ENCODE measurements around the gene LTB. TPM values are rescaled to one million over a fixed set of nuclear protein-coding genes. Genes with fewer than 3 reads are reported as not detected.

The LTB gene
- total RNA-seq, 2 experiments from 2014 or later, result 426 to 431 TPM

DNA sequence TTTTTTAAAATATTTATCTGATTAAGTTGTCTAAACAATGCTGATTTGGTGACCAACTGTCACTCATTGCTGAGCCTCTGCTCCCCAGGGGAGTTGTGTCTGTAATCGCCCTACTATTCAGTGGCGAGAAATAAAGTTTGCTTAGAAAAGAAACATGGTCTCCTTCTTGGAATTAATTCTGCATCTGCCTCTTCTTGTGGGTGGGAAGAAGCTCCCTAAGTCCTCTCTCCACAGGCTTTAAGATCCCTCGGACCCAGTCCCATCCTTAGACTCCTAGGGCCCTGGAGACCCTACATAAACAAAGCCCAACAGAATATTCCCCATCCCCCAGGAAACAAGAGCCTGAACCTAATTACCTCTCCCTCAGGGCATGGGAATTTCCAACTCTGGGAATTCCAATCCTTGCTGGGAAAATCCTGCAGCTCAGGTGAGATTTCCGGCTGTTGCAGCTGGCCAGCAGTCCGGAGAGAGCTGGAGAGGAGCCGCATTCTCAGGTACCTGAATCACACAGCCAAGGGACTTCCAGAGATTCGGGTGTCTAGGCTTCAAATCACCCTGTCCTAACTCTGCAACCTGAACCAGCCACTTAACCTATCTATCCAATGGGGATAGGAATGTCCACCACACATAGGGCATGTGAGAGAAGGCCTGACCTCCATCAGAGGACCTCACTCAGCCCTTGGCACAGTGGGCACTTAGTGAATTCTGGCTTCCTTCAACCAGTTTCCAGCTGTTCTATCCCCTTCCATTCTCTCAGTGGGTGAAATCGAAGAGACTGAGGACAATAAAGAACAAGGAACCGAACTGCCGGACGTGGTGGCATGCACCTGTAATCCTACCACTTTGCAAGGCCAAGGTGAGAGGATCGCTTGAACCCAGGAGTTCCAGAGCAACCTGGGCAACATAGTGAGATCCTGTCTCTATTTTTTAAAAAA lies 3.8 kb downstream of the LTB start:
- Mint-ChIP-seq H3K27me3 (peaks cover 2% of the 10 kb centered on the region), H3K9me3 (no peaks in the 10 kb centered on the region), H3K4me3 (peak overlapping the region; percentile 97), H3K4me1 (peaks cover 67% of the 10 kb centered on the region), H3K36me3 (peaks cover 61% of the 10 kb centered on the region), H3K27ac (peak overlapping the region; percentile 58)
- POLR2A ChIA-PET, result interaction anchor here (10.7 to 16.0 kb wide), 3 partner anchors 10 to 20 kb away, joined by 87 to 481 read pairs (median 101); partner anchors contain the start of genes LST1, LTA and NCR3
- DNase-seq (no peak), ATAC-seq (ENCODE audit: low read depth) (no peak)

DNA sequence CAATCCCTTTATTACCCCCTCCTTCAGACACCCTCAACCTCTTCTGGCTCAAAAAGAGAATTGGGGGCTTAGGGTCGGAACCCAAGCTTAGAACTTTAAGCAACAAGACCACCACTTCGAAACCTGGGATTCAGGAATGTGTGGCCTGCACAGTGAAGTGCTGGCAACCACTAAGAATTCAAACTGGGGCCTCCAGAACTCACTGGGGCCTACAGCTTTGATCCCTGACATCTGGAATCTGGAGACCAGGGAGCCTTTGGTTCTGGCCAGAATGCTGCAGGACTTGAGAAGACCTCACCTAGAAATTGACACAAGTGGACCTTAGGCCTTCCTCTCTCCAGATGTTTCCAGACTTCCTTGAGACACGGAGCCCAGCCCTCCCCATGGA lies 4.7 kb downstream of the LTB start:
- Mint-ChIP-seq H3K27me3 (peaks cover 3% of the 10 kb centered on the region), H3K9me3 (no peaks in the 10 kb centered on the region), H3K27ac (peak overlapping the region; percentile 81), H3K4me1 (peaks cover 69% of the 10 kb centered on the region), H3K4me3 (peak overlapping the region; percentile 90), H3K36me3 (peaks cover 58% of the 10 kb centered on the region)
- POLR2A ChIA-PET, result interaction anchor here (1.1 to 16.0 kb wide), 5 partner anchors 9 to 45 kb away, joined by 3 to 481 read pairs (median 87); partner anchors contain the start of genes ATP6V1G2, LST1, LTA and NCR3
- no peak for DNase-seq
- ATAC-seq (ENCODE audit: low read depth), result no peak

DNA sequence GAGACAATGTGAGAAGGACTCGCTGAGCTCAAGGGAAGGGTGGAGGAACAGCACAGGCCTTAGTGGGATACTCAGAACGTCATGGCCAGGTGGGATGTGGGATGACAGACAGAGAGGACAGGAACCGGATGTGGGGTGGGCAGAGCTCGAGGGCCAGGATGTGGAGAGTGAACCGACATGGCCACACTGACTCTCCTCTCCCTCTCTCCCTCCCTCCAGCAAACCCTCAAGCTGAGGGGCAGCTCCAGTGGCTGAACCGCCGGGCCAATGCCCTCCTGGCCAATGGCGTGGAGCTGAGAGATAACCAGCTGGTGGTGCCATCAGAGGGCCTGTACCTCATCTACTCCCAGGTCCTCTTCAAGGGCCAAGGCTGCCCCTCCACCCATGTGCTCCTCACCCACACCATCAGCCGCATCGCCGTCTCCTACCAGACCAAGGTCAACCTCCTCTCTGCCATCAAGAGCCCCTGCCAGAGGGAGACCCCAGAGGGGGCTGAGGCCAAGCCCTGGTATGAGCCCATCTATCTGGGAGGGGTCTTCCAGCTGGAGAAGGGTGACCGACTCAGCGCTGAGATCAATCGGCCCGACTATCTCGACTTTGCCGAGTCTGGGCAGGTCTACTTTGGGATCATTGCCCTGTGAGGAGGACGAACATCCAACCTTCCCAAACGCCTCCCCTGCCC lies 5.2 kb downstream of the LTB start:
- POLR2A ChIA-PET, result interaction anchor here (0.9 to 16.0 kb wide), 6 partner anchors 9 to 45 kb away, joined by 3 to 481 read pairs (median 50); partner anchors contain the start of genes ATP6V1G2, LST1, LTA and NCR3
- Mint-ChIP-seq H3K4me1 (peaks cover 70% of the 10 kb centered on the region), H3K36me3 (peaks cover 55% of the 10 kb centered on the region), H3K27ac (peak overlapping the region; percentile 81), H3K27me3 (peaks cover 3% of the 10 kb centered on the region), H3K4me3 (peak overlapping the region; percentile 90), H3K9me3 (no peaks in the 10 kb centered on the region)
- DNase-seq (peak; percentile 62), ATAC-seq (ENCODE audit: low read depth) (no peak)

DNA sequence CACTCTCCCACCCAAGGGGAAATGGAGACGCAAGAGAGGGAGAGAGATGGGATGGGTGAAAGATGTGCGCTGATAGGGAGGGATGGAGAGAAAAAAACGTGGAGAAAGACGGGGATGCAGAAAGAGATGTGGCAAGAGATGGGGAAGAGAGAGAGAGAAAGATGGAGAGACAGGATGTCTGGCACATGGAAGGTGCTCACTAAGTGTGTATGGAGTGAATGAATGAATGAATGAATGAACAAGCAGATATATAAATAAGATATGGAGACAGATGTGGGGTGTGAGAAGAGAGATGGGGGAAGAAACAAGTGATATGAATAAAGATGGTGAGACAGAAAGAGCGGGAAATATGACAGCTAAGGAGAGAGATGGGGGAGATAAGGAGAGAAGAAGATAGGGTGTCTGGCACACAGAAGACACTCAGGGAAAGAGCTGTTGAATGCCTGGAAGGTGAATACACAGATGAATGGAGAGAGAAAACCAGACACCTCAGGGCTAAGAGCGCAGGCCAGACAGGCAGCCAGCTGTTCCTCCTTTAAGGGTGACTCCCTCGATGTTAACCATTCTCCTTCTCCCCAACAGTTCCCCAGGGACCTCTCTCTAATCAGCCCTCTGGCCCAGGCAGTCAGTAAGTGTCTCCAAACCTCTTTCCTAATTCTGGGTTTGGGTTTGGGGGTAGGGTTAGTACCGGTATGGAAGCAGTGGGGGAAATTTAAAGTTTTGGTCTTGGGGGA lies 6.1 kb downstream of the LTB start:
- peak overlapping the region; percentile 90 for H3K4me3 Mint-ChIP-seq
- H3K27me3 Mint-ChIP-seq, result peaks cover 3% of the 10 kb centered on the region
- DNase-seq (no peak), ATAC-seq (ENCODE audit: low read depth) (no peak)
- peaks cover 46% of the 10 kb centered on the region for H3K36me3 Mint-ChIP-seq
- H3K27ac Mint-ChIP-seq, result peak overlapping the region; percentile 81
- POLR2A ChIA-PET, result interaction anchor here (0.6 to 16.0 kb wide), 14 partner anchors 8 to 259 kb away, joined by 3 to 481 read pairs (median 6); partner anchors contain the start of genes ATP6V1G2, DDX39B, LST1 and LTA
- peaks cover 78% of the 10 kb centered on the region for H3K4me1 Mint-ChIP-seq
- no peaks in the 10 kb centered on the region for H3K9me3 Mint-ChIP-seq

DNA sequence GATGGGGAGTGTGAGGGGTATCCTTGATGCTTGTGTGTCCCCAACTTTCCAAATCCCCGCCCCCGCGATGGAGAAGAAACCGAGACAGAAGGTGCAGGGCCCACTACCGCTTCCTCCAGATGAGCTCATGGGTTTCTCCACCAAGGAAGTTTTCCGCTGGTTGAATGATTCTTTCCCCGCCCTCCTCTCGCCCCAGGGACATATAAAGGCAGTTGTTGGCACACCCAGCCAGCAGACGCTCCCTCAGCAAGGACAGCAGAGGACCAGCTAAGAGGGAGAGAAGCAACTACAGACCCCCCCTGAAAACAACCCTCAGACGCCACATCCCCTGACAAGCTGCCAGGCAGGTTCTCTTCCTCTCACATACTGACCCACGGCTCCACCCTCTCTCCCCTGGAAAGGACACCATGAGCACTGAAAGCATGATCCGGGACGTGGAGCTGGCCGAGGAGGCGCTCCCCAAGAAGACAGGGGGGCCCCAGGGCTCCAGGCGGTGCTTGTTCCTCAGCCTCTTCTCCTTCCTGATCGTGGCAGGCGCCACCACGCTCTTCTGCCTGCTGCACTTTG lies 6.8 kb downstream of the LTB start, which contains the start of gene TNF:
TNF (plus strand) TSS at position 231 of the 567 bp plus-strand sequence; CDS start at position 408, 177 bp downstream.
- Mint-ChIP-seq H3K27me3 (peaks cover 3% of the 10 kb centered on the region), H3K27ac (peak within 1 kb of the TSS; percentile 81), H3K4me3 (peak within 1 kb of the TSS; percentile 90), H3K36me3 (peaks cover 40% of the 10 kb centered on the region), H3K4me1 (peaks cover 81% of the 10 kb centered on the region), H3K9me3 (no peaks in the 10 kb centered on the region)
- POLR2A ChIA-PET, result interaction anchor here (0.6 to 16.0 kb wide), 14 partner anchors 7 to 260 kb away, joined by 3 to 481 read pairs (median 5); partner anchors contain the start of genes DDX39B, LSM2, LST1 and LTA
- ATAC-seq (ENCODE audit: low read depth), result peak; percentile 12
- DNase-seq, result peak; percentile 71

DNA sequence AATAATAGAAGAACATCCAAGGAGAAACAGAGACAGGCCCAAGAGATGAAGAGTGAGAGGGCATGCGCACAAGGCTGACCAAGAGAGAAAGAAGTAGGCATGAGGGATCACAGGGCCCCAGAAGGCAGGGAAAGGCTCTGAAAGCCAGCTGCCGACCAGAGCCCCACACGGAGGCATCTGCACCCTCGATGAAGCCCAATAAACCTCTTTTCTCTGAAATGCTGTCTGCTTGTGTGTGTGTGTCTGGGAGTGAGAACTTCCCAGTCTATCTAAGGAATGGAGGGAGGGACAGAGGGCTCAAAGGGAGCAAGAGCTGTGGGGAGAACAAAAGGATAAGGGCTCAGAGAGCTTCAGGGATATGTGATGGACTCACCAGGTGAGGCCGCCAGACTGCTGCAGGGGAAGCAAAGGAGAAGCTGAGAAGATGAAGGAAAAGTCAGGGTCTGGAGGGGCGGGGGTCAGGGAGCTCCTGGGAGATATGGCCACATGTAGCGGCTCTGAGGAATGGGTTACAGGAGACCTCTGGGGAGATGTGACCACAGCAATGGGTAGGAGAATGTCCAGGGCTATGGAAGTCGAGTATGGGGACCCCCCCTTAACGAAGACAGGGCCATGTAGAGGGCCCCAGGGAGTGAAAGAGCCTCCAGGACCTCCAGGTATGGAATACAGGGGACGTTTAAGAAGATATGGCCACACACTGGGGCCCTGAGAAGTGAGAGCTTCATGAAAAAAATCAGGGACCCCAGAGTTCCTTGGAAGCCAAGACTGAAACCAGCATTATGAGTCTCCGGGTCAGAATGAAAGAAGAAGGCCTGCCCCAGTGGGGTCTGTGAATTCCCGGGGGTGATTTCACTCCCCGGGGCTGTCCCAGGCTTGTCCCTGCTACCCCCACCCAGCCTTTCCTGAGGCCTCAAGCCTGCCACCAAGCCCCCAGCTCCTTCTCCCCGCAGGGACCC lies 7.8 kb downstream of the LTB start:
- ATAC-seq (ENCODE audit: low read depth) (no peak), DNase-seq (no peak)
- H3K27ac Mint-ChIP-seq, result no peak overlapping the region
- peak overlapping the region; percentile 90 for H3K4me3 Mint-ChIP-seq
- peaks cover 33% of the 10 kb centered on the region for H3K36me3 Mint-ChIP-seq
- H3K9me3 Mint-ChIP-seq, result no peaks in the 10 kb centered on the region
- H3K27me3 Mint-ChIP-seq, result peaks cover 12% of the 10 kb centered on the region
- POLR2A ChIA-PET, result interaction anchor here (0.7 to 16.0 kb wide), 12 partner anchors 6 to 252 kb away, joined by 3 to 481 read pairs (median 6); partner anchors contain the start of genes DDX39B, LSM2, LST1 and LTA
- H3K4me1 Mint-ChIP-seq, result peaks cover 83% of the 10 kb centered on the region

DNA sequence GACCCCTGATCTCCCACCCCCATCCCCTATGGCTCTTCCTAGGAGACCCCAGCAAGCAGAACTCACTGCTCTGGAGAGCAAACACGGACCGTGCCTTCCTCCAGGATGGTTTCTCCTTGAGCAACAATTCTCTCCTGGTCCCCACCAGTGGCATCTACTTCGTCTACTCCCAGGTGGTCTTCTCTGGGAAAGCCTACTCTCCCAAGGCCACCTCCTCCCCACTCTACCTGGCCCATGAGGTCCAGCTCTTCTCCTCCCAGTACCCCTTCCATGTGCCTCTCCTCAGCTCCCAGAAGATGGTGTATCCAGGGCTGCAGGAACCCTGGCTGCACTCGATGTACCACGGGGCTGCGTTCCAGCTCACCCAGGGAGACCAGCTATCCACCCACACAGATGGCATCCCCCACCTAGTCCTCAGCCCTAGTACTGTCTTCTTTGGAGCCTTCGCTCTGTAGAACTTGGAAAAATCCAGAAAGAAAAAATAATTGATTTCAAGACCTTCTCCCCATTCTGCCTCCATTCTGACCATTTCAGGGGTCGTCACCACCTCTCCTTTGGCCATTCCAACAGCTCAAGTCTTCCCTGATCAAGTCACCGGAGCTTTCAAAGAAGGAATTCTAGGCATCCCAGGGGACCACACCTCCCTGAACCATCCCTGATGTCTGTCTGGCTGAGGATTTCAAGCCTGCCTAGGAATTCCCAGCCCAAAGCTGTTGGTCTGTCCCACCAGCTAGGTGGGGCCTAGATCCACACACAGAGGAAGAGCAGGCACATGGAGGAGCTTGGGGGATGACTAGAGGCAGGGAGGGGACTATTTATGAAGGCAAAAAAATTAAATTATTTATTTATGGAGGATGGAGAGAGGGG lies 8.8 kb downstream of the LTB start:
- Mint-ChIP-seq H3K27me3 (peaks cover 14% of the 10 kb centered on the region), H3K4me3 (peak overlapping the region; percentile 100), H3K27ac (peak overlapping the region; percentile 100), H3K4me1 (peaks cover 83% of the 10 kb centered on the region), H3K36me3 (peaks cover 26% of the 10 kb centered on the region), H3K9me3 (no peaks in the 10 kb centered on the region)
- ATAC-seq (ENCODE audit: low read depth) (no peak), DNase-seq (no peak)
- POLR2A ChIA-PET, result interaction anchor here (0.7 to 16.0 kb wide), 8 partner anchors 7 to 26 kb away, joined by 3 to 481 read pairs (median 5); partner anchors contain the start of genes LST1, LTB, NCR3 and NFKBIL1

DNA sequence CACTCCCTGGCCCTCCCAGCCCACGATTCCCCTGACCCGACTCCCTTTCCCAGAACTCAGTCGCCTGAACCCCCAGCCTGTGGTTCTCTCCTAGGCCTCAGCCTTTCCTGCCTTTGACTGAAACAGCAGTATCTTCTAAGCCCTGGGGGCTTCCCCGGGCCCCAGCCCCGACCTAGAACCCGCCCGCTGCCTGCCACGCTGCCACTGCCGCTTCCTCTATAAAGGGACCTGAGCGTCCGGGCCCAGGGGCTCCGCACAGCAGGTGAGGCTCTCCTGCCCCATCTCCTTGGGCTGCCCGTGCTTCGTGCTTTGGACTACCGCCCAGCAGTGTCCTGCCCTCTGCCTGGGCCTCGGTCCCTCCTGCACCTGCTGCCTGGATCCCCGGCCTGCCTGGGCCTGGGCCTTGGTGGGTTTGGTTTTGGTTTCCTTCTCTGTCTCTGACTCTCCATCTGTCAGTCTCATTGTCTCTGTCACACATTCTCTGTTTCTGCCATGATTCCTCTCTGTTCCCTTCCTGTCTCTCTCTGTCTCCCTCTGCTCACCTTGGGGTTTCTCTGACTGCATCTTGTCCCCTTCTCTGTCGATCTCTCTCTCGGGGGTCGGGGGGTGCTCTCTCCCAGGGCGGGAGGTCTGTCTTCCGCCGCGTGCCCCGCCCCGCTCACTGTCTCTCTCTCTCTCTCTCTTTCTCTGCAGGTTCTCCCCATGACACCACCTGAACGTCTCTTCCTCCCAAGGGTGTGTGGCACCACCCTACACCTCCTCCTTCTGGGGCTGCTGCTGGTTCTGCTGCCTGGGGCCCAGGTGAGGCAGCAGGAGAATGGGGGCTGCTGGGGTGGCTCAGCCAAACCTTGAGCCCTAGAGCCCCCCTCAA lies 9.9 kb downstream of the LTB start, which contains the start of gene LTA:
LTA (plus strand) TSS at position 249 of the 871 bp plus-strand sequence; CDS start at position 703, 454 bp downstream.
- H3K27ac Mint-ChIP-seq, result peak within 1 kb of the TSS; percentile 100
- H3K4me1 Mint-ChIP-seq, result peaks cover 88% of the 10 kb centered on the region
- peaks cover 21% of the 10 kb centered on the region for H3K36me3 Mint-ChIP-seq
- DNase-seq (peak; percentile 82), ATAC-seq (ENCODE audit: low read depth) (peak; percentile 63)
- H3K4me3 Mint-ChIP-seq, result peak within 1 kb of the TSS; percentile 100
- POLR2A ChIA-PET, result interaction anchor here (0.8 to 16.0 kb wide), 9 partner anchors 8 to 26 kb away, joined by 3 to 481 read pairs (median 4); partner anchors contain the start of genes LST1, LTB, NCR3 and TNF
- peaks cover 16% of the 10 kb centered on the region for H3K27me3 Mint-ChIP-seq
- H3K9me3 Mint-ChIP-seq, result no peaks in the 10 kb centered on the region

DNA sequence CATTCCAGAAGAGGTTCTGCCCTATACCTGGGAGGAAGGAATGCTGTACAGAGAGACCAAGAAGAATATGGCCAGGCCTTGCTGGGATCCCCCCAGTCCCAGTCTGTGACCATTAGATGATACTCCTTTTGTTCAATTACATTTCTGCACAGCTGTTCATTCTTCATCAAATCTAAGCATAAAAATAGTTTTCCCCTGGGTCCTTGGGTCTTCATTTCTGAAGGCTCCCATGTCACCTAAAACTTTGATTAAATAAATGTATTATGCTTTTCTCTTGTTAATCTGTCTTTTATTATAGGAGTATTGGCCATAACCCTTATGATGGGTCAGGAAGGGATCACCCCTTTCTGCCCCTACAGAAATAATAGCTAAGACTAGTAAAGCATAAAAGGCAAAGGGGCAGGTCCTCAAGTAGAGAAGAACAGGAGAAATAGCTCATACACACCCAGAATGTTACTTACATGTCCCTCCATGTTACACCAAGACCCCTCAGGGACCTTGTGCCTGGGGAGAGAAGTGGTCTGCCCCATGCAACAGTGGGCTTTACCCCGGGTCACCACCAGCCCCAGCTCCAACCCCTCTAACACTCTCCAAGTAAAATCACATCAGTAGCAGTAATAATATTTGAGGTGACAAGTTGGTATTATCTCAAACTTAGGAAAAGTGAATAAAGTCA lies 12.2 kb downstream of the LTB start:
- POLR2A ChIA-PET, result interaction anchor here (0.7 to 7.6 kb wide), 9 partner anchors 10 to 202 kb away, joined by 3 to 87 read pairs (median 5); partner anchors contain the start of genes LTB, NCR3, NFKBIL1 and TNF
- DNase-seq (no peak), ATAC-seq (ENCODE audit: low read depth) (no peak)
- H3K4me3 Mint-ChIP-seq, result no peak overlapping the region
- H3K36me3 Mint-ChIP-seq, result peaks cover 4% of the 10 kb centered on the region
- no peak overlapping the region for H3K27ac Mint-ChIP-seq
- H3K9me3 Mint-ChIP-seq, result no peaks in the 10 kb centered on the region
- H3K27me3 Mint-ChIP-seq, result peaks cover 25% of the 10 kb centered on the region
- peaks cover 67% of the 10 kb centered on the region for H3K4me1 Mint-ChIP-seq
